VCaP (cell line): ENCODE results near the gene RPS15.

Source experiments
- H3K27ac ChIP-seq: fragments of 450-650 bp; 2 replicates; pipeline ENCODE4 v1.5.1; 2017
- CTCF ChIP-seq: fragments of 450-650 bp; conservative IDR thresholded peaks from 2 replicates; pipeline ENCODE4 v1.5.1; 2017; ENCODE audit warnings: mild to moderate bottlenecking, moderate library complexity

Gene RPS15

GRCh38 chr19:1441677-1442438 is 3.7 kb downstream of the RPS15 start:
- no peak for TF ChIP-seq CTCF
- peak overlapping the region; percentile 89 for H3K27ac ChIP-seq

- peak overlapping the region; percentile 89 for H3K27ac ChIP-seq
- peak; percentile 98 for TF ChIP-seq CTCF
Measured at GRCh38 chr19:1445185-1445931, 7.2 kb downstream of the RPS15 start.

GRCh38 chr19:1445932-1446712 is 7.9 kb downstream of the RPS15 start:
- no peak for TF ChIP-seq CTCF
- peak overlapping the region; percentile 89; the same call in 1 of the 2 replicates for H3K27ac ChIP-seq

- peak overlapping the region; percentile 89; the same call in 1 of the 2 replicates for H3K27ac ChIP-seq
- no peak for TF ChIP-seq CTCF
Measured at GRCh38 chr19:1446713-1447481, 8.7 kb downstream of the RPS15 start.

GRCh38 chr19:1447504-1447903 is 9.3 kb downstream of the RPS15 start:
- TF ChIP-seq CTCF, result no peak
- H3K27ac ChIP-seq, result no peak overlapping the region

- TF ChIP-seq CTCF, result no peak
- no peak overlapping the region for H3K27ac ChIP-seq
Measured at GRCh38 chr19:1447944-1448343, 9.7 kb downstream of the RPS15 start.
